HG03432 (cell line): ENCODE data around the gene PLIN1.
A peak's percentile ranks its signal among the peaks of the same experiment; 100 is the strongest.

Source experiments
- ATAC-seq: cut with Tn5 transposase; IDR thresholded peaks from one replicate; pipeline ENCODE4 v1.9.1; 2021; ENCODE audit warnings: mild to moderate bottlenecking, moderate library complexity; ENCODE audit not compliant: unreplicated experiment

Gene PLIN1

DNA sequence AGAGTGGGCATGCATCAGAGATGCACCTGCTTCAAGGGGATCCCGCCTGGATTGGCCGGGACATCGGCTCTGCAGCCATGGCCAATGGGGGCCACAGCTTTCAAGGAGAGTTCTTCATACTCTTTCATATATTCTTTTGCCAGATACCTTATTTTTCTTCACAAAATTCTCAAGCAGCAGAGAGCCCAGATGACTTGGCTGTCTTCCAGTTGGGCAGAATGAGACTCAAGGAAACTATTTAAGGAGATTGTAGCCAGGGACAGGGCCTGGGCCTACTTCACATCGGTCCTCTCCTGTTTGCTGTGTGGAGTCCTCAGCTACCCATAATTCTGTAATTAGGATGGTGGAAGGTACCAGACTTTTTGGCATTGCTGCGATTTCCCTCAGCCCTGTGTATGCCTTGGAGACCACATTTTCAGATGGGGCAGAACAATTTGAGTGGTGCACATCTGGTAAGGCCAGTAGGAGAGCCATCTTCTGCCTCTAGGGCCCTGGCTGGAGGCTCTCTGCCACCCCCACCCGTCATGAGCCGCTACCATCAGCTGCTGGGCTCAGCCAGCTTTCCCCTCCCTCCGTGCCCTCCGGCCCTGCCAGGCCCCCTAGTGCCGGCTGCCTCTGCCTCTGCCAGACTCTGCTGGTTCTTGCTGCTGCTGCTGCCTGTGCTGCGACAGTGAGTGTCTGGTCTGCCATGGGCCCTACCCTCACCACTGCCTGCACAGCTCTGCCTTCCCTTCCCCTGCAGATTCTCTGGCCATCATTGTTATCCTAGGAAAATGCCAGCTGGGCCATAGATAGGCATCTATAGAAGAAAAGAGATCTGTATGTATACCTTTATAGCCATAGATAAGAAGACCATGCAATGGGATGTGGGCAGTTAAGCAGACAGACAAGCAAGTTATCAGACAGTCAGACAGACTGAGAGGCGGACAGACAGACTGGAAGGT lies 6.7 kb downstream of the PLIN1 start:
- ATAC-seq = no peak

DNA sequence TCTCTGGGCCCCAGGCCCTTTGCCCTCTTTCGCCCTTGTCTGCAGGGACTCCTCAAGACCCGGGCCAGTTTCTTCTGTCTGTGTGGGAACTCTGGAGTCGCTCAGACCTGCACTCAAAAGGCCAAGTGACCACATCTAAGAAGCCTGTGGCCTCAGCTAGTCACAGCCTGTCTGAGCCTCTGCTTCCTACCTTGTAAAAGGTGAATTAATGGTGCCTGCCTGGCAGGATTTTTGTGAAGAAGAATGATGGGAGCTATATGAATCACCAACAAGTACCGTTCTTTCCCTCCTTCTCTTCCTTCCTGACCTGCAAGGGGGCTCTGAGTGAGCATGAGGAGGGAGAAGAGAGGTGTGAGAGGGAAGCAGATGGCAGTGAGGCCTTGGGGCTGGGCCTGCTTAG lies 7.5 kb downstream of the PLIN1 start:
- ATAC-seq = no peak

DNA sequence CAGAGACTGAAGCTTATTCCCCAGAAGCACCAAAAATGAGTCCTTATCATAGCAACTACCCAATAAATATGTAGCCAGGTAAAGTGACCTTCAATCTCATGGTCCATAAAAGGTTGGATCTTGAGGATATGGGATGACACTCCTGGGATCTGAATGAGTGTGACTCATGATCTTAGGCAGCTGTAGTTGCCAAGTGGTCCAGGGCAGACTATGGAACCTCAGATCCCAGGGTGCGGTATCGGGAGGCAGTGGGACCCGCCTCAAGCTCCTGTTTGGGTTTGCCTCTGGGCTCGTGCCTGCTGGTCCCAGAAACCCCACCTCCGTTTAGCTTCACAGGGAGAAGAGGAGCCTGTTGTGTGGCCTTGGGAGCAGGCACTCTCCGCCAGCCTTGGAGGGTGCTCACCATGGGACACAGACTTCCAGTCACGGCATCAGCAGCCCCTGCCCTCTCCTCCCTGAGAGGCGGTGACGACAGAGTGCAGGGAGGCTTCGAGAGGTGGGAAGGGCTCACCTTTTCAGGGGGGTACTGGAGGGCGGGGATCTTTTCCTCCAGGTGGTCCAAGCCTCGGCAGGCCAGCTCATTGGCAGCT lies 8.1 kb downstream of the PLIN1 start:
- ATAC-seq = no peak

DNA sequence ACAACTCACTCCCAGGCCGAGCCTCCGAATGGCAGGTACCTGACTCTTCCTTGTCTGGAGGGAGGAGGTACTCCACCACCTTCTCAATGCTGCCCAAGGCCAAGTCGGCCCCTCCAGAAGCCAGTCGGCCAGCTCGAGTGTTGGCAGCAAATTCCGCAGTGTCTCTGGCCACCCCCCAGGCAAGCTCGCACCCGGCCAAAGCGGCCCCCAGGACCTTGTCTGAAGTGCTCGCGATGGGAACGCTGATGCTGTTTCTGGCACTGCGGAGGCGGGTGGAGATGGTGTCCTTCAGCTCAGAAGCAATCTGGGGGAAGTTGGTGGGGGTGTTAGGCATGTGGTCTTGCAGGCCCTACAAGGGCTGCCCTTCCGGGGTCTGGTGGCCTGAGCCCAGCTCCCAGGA lies 9.2 kb downstream of the PLIN1 start:
- no peak for ATAC-seq

DNA sequence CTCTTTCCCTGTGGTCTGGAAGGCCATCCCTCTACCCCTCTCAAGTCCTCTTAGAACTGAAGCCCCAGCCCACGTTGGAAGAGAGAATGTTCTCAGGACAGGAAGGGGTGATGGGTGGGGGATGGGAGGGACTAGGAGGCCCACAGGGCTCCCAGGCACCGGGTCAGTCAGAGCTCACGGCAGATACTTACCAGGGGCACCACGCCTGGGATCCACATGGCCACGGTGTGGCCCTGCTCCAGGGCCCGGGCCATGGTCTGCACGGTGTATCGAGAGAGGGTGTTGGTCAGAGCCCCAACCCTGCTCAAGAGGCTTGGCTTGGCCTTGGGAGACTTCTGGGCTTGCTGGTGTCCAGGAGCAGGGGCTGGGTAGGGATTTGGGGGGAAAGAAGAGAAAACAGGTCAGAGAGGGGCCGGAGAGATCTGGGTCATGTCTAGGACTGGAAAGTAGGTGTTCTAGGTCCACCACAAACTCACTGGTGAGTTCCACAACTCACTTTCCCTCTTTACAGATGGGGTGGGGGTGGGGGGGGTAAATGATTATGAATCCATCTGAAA lies 9.8 kb downstream of the PLIN1 start:
- no peak for ATAC-seq

DNA sequence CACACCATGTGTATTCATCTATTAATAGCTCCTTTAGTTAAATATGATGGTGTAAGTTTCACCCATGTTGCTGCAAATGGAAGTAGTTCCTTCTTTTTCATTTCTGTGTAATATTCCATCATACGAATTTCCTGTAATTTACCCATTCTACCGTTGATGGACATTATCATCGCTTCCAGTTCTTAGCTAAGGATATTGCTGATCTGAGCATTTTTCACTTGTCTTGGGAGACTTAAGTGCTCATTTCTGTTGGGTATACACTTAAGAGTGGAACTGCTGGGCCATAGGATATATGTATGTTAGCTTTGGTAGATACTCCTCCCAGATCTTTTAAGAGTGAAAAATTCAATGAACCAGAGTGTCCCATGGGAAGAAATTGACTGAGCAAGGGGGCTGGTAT lies 11.0 kb downstream of the PLIN1 start:
- ATAC-seq = no peak

DNA sequence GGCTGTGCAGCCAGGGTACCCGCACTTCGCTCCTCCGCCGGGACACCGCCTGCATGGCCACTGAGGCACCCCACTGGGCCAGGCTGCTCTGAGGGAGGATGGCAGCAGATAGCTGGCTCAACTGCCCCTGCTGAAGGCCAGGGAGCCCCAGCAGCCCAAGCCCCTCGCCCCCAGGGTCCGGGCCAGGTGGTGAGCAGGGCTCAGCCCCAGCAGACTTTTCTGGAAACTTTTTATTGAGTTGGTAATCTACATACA lies 11.5 kb downstream of the PLIN1 start:
- ATAC-seq = no peak

DNA sequence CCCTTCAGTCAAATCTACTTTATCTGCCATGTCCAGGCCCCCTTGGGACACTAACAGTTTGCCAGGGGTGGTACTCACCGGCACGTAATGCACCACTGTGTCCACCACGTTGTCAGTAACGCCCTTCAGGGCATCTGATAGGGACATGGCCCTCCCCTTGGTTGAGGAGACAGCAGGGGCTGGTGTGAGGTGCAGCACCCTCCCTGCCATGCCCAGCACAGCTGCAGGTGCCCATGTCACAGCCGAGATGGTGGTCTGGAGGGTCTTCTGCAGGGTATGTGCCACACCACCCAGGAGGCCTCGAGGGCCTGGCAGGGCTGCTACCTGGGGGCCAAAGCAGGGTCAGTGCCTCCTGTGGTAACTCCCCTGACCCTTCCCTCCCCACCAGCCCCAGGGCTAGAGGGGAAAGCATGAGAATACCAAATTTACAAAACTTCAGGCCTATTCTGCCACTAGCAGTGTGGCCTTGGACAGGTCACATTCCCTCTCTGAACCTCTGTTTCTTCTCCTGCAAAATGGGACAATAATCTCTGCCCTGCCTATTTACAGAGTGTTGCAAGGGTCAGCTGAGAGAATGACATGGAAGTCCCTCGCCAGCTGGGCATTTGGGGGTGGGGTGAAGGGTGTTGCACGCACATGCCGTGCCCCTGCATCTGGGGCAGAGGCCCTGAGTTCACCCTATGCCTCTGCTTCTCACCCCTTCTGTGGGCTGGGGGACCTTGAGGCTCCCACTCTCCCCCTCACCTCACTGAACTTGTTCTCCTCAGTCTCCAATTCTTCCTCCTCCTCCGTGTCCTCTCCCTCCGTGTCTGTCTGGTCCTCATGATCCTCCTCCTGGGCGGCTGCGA lies 12.1 kb downstream of the PLIN1 start:
- ATAC-seq = no peak

DNA sequence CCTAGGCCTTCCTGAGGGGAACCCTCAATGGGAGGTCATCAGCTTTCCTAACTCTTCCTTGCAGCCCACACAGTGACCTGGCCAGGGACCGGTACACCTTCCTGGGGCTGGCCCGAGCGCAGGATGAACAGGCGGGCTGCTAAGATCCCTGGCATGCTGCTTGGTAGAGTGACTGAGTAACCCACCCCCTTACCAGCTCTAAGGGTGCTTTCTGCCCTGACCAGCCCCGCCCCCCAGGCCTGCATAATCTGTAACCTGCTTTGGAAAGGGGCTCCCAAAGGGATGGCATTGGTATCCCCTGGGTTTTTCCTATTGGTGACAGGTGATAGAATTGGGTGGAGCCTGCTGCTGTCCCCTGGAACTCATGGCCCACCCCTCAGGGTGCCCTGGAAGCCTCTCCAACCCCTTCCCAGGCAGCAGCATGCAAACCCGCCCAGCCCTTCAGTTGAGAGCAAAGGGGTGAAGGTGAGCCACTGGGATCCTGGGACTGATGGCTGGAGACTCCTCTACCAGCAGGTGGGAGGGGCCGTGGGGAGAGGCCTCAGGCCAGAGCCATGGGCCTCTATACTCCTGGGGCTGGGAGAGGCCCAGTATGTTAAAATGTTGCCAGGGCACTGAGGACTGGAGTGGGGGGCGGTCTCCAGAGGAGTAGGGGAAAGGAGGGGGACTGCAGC lies 12.8 kb downstream of the PLIN1 start:
- ATAC-seq = no peak

DNA sequence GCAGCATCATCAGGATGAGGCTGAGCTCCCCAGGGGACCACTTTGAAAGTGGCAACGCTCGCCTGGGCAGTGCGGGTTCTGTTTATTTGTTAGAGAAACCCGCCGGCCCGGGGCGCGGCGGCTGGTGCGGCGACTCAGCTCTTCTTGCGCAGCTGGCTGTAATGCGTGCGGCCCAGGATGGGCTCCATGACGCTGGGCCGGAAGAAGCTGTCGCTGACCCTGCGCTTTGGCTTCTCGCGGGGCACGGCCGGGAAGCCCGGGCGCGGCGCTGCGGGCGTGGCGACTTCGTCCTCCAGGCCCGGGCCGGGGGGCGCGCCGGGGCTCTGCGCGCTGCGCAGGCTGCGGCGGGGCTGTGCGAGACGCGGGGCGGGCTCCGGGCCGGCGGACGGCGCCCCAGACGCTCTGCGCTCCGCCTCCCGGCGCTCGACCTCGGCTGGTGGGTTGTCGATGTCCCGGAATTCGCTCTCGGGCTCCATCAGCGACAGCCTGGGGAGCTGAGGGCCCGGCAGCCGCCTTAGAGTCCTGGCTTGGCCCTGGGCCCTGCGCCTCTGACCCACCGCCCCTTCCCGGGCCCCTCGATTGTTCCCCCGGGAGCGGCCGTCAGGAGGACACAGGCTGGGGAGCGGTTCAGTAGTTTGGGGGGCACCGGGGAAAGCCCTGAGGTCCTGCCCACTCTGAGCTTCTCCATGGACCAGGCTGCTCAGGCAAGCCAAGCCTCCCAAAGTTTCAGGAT lies 13.6 kb downstream of the PLIN1 start:
- peak; percentile 44 for ATAC-seq

DNA sequence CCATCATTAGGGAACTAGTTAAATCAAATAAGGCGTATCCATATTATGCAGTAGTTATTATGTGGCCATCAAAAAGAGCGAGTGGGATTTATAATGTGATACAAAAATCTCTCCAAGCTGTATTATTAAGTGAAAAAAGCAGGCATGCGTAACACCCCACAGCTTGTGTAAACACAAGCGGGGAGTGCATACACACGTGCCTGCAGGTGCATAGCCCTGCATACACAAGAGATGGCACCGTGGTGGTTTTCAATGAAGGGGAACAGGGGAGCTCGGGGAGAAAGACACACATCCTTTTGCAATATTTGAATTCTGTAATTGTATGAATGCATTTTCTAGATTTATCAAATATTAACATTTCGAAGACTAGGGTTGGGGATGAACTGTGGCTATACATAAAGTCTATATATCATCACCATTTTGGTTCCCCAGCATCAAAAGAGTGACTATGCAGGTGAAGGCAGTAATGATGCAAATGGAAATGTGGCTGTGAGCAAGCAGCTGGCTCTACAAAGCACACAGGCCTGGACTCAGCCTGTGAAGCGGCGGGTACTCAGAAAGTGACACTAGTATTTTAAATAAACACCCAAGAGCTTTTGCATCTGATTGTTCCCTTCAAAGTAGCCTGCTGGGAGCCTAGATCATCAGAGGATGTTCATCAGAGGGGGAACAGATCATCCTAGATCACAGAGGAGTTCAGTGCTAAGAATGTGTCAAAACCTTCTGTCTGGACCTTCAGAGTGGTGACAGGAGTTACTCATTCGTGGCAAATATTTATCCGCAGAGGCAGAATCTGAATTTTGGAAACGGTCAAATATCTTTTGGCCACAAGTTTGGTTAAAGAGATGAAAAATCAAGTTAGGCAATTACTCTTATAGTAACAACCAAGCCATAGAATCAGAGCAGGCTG lies 14.5 kb downstream of the PLIN1 start:
- no peak for ATAC-seq

DNA sequence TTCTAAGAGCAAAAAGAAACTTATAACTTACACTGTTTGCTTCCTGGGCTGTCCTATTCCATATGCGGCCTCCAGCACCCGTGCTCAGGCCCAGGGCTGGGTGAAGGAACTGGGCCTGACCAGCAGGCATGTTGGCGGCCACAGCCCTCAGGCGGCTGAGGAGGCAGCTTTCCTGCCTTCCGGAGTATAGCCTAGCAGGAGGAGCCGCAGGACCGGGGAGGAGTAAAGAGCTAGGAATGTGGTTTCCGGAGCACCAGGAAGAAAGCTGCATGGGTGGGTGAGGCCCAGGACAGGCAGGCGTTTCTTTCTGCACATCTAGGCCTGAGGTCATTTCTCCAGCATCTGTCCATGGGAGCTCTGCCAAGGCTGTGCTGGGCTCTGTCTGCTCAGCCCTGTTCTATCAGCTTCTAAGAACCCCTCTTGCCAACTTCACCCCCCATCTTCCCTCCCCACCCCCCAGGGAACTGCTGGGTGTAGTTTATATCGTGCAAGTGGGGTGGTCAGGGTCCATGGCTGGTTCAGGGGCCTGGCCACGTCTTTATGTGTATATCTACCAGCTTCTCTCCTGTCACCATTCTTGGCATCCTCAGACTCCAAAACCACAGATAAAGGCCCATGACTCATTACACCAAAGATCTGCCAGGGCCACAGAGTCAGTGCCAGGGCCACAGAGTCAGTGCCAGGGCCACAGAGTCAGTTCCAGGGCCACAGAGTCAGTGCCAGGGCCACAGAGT lies 16.1 kb downstream of the PLIN1 start:
- no peak for ATAC-seq

DNA sequence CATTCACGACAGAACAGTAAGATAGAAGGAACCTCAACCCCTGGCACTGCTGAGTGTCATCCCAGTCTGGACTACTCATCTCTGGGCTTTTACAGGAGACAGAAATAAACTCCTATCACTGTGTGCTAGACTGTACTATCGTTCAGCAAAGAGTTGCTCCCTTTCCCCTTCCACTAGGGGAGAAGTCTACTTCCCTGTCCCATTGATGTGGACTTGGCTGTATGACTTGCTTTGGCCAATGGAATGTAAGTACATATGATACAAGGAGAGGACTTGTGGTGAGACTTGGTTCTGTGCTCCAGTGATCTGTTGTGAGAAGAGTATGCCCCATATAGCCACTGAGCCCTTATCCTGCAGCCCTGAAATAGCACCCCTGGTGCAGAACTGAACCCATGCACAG lies 18.6 kb downstream of the PLIN1 start:
- ATAC-seq = no peak

DNA sequence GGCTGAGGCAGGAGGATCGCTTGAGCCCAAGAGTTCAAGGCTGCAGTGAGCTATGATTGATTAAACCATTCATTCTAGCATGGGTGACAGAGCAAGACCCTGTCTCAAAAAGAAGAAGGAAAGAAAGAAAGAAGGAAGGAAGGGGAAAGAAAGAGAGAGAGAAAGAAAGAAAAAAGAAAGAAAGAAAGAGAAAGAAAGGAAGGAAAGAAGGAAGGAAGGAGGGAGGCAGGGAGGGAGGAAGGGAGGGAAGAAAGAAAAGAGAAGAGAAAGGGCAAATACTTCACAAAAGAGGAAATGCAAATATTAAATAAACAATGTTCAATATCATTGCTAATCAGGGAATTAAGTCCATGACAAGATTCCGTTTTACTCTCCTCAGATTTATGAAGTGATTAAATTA lies 19.9 kb downstream of the PLIN1 start:
- no peak for ATAC-seq

DNA sequence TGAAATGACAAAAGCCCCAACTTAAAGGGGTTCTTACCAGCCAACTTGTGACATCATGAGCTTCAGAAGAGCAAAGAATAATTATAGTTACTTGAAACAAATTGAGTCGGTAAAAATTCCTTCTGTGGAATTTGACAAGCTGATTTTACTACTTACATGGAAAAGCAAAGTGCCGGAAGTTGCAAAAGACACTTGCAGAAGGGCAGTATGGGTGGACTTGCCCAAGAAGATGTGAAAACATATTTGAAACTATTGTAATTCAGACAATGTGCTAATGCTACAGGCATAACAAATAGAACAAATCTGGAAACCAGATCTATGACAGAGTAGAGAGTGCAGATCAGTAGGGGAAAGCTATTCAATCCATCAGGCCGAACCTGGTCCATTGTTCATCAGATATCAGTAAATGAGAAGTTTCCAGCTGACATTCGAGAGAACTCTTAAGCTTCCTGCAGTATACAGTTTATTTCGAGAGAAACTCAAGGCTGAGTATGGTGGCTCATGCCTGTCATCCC lies 21.4 kb downstream of the PLIN1 start:
- ATAC-seq = no peak

DNA sequence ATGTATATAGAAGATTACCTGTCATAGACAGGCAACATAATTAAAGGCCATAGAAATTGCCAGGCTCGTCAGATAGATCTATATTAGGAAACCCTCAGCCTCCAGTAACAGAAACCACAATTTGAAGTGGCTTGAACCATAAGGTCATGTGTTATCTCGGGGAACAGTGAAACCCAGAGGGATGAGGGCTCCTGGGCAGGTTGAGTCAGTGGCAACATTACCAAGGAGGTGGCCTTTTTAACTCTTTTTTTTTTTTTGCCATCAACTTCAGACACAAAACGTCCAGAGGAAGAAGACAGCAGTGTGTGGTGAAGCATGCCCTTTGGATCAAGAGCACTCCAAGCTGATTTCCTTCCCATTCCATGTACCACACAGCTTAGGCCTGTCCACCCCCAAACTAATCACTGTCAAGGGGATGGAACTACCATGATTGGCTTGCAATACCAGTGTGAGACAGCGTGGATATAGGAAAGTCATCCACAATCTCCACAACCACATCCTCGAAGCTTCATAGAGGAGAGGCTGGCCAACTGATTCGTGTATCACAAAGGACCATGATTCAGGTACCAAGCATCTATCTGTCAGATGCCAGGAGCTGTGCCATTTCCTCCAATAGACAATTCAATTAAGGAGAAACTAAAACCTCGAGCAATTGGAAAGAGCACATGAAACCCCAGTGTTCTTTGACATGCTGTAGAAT lies 22.9 kb downstream of the PLIN1 start:
- no peak for ATAC-seq

DNA sequence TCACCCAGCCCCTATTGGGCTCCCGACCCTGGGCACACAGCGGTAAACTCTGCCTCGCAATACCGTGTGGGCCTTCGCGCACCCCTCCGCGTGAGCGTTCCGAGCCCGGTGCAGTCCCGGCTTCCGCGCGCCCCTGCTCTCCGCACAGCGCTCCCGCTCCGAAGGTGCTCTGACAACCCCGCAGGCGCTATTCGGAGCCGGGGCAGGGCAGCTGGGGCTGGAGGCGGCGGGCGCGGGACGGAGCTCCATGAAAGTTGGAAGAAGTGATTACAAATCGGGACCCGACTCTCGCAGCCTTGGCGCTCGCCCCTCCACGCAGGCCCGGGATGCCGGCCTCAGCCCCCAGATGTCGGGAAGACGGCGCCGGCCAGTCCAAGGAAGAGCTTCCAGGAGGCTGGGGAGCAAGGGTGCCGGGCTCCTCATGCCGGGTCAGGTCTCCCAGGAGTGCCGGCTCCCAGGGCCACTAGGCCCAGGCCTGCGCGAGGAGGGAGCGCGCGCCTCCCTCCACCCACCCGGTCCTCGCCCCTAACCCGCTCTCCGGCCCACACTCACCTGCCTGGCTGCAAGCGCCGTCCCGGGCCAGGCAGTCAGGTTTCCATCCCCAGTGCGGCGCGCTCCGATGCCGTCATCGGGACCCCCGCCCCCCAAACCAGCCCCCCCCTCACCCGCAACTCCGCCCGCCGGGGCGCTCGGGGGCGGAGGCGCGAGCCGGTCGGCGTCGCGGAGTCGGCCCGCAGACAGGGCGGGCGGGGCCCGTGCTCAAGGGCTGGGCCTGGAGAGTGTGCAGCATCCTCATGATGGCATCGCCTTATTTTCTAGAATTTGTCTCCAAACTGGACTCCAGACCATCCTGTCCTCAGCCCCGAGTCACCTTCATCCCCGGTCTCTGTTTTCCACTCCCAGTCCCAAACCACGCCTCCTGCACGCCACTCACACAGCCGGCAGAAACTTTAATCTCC lies 24.0 kb downstream of the PLIN1 start, which contains the start of gene KIF7:
TSS of gene KIF7 (minus strand) at position 621 of the 959 bp plus-strand sequence. CDS start 2,537 bp downstream, outside the sequence.
- no peak for ATAC-seq
